ENCODE results near the gene KCNJ4. TPM values are rescaled to one million over a fixed set of nuclear protein-coding genes. Genes with fewer than 3 reads are reported as not detected.

Gene KCNJ4
- total RNA-seq, 1 experiment from 2014 or later = 0.92 TPM

DNA sequence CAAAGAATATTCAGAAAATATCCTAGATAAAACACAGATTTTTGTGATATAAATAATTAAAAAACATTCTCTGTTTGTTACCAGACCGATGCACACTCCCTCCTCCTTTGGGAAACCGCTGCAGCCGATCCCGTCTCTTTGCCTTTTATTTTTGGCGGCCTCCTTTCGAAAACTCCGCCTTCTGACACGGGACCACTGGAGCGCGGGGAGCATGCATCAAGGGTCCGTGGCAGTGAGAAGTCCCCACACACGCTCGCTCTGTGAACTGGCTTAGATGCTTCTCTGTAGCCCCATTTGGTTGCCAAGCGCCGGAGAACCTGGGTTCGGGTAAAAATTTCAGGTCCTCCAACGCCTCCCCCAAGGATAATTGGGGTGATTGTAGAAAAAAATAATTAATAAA, 34.1 kb upstream of the KCNJ4 start:
- H3K27ac Mint-ChIP-seq = peak overlapping the region in 1 of 3 experiments; percentile 97; a peak in 2 of 7 replicates

More for the DNA sequence above, 34.1 kb upstream of the KCNJ4 start:
- Histone ChIP-seq H2BK12ac (ENCODE audit: insufficient read length, low read depth, low read length) (no peak overlapping the region), H2BK15ac (ENCODE audit: low read depth, low read length) (no peak overlapping the region), H3T11ph (ENCODE audit: low read length) (no peak overlapping the region), H3K27me3 (ENCODE audit: insufficient read depth, low read length) (no peaks in the 10 kb centered on the region), H2AK5ac (ENCODE audit: insufficient read length, low read length) (no peak overlapping the region), H3K4me2 (ENCODE audit: insufficient read depth, insufficient read length, low read length) (no peak overlapping the region), H3K4ac (ENCODE audit: low read depth, low read length) (no peak overlapping the region), H4K8ac (replicated peaks; ENCODE audit: insufficient read length, low read depth, low read length) (no peak overlapping the region), H3K23ac (ENCODE audit: insufficient read length, low read depth, low read length) (no peak overlapping the region), H3K23me2 (ENCODE audit: insufficient read length, low read depth, low read length, poor library complexity, severe bottlenecking) (no peaks in the 10 kb centered on the region), H4K5ac (ENCODE audit: insufficient read length, low read depth, low read length) (no peak overlapping the region), H2BK5ac (ENCODE audit: insufficient read length, low read length) (no peak overlapping the region), H3K4me1 (ENCODE audit: insufficient read depth, low read length) (no peaks in the 10 kb centered on the region), H3K56ac (ENCODE audit: insufficient read length, low read depth, low read length) (no peak overlapping the region), H3K9me3 (ENCODE audit: control insufficient read depth, low read depth, low read length) (no peaks in the 10 kb centered on the region), H3K9ac (ENCODE audit: extremely low read depth, insufficient read length, low read length) (no peak overlapping the region), H3K79me2 (ENCODE audit: insufficient read depth, low read length) (no peaks in the 10 kb centered on the region), H2BK120ac (ENCODE audit: low read depth, low read length, poor library complexity, severe bottlenecking) (no peak overlapping the region), H3K18ac (ENCODE audit: insufficient read length, low read depth, low read length) (no peak overlapping the region), H3K79me1 (ENCODE audit: insufficient read depth, low read depth, low read length, poor library complexity, severe bottlenecking) (no peaks in the 10 kb centered on the region), H4K20me1 (ENCODE audit: control insufficient read depth, insufficient read depth, insufficient read length) (no peaks in the 10 kb centered on the region), H4K91ac (ENCODE audit: insufficient read length, low read depth, low read length) (no peak overlapping the region), H2AFZ (ENCODE audit: low read length) (no peak overlapping the region), H2BK20ac (ENCODE audit: low read depth, low read length, poor library complexity, severe bottlenecking) (no peak overlapping the region), H3K14ac (ENCODE audit: insufficient read depth, low read length) (no peak overlapping the region), H3K27ac (ENCODE audit: insufficient read length, low read depth, low read length) (no peak overlapping the region)
- peaks cover 75 to 94% (median 93%) of the 10 kb centered on the region in 3 experiments for H3K36me3 Mint-ChIP-seq (ENCODE audit: insufficient read depth in 1 of 3, low read depth in 3 of 3)
- no peak for DNase-seq
- H3K4me1 Mint-ChIP-seq = peaks cover 20 to 47% of the 10 kb centered on the region in 2 experiments
- no peak for TF ChIP-seq CTCF (conservative IDR thresholded peaks at IDR 0.05)
- no peak overlapping the region for H3K4me3 Mint-ChIP-seq
- H3K27me3 Mint-ChIP-seq (ENCODE audit: low read depth) = no peaks in the 10 kb centered on the region; the same call in 1 of the 2 replicates
- H3K9me3 Mint-ChIP-seq = no peaks in the 10 kb centered on the region
- WGBS (ENCODE audit: extremely low coverage, insufficient read length, low lambda C conversion rate) = no CpG with 5 or more reads among the region's 17 CpGs

Data from H9 (cell line).